IMR-90 (cell line): ENCODE data around the gene TPCN1. TPM values are rescaled to one million over a fixed set of nuclear protein-coding genes. Genes with fewer than 3 reads are reported as not detected.

Experiments used
- ATAC-seq: fragments of 200-7000 bp; cut with Tn5 transposase; 2 replicates; pipeline ENCODE4 v1.9.1; 2020; ENCODE audit warnings: low read depth, mild to moderate bottlenecking, moderate library complexity
- BruUV-seq: library from RNA; stranded (reverse); fragments of 400-500 nt; replicated peaks from 2 replicates; lab custom pipeline; 2021; lab: Mats Ljungman, UMichigan
- CTCF ChIA-PET: fragments of 300-600 bp; formaldehyde crosslinking; extraction: SDS; loops from one replicate; lab custom pipeline; 2021; ENCODE audit warnings: antibody characterized with exemption; lab: Yijun Ruan, JAX
- POLR2A ChIA-PET: fragments of 300-600 bp; sonication (Branson Sonifier 250); formaldehyde crosslinking; loops from one replicate; lab custom pipeline; 2022; ENCODE audit warnings: antibody characterized with exemption; ENCODE audit not compliant: unreplicated experiment; lab: Charles Lee
- DNase-seq: peaks from one replicate; pipeline ENCODE4 v3.0.0; 2013
- H2AFZ ChIP-seq: replicated peaks from 2 replicates; pipeline ENCODE3; 2013; ENCODE audit warnings: low read length, mild to moderate bottlenecking; ENCODE audit not compliant: poor library complexity
- H2AK5ac ChIP-seq: 2 replicates; pipeline ENCODE4 v1.6.1; 2013; ENCODE audit warnings: low read depth, low read length, inconsistent platforms
- H2AK9ac ChIP-seq: replicated peaks from 2 replicates; pipeline ENCODE3; 2013; ENCODE audit warnings: mild to moderate bottlenecking, low read depth, low read length, moderate library complexity; ENCODE audit not compliant: poor library complexity
- H2BK120ac ChIP-seq: 2 replicates; pipeline ENCODE4 v1.6.1; 2013; ENCODE audit warnings: low read depth, low read length, inconsistent platforms
- H2BK15ac ChIP-seq: 3 replicates; pipeline ENCODE4 v1.6.1; 2013; ENCODE audit warnings: low read depth, low read length, inconsistent platforms
- H2BK20ac ChIP-seq: 2 replicates; pipeline ENCODE4 v1.6.1; 2013; ENCODE audit warnings: low read depth, mild to moderate bottlenecking, inconsistent platforms, low read length, moderate library complexity
- H2BK5ac ChIP-seq: 2 replicates; pipeline ENCODE4 v1.6.1; 2013; ENCODE audit warnings: mild to moderate bottlenecking, low read depth, low read length, inconsistent platforms; ENCODE audit not compliant: poor library complexity, severe bottlenecking
- H3K14ac ChIP-seq: replicated peaks from 2 replicates; pipeline ENCODE4 v1.6.1; 2013; ENCODE audit warnings: low read depth, low read length, inconsistent platforms
- H3K18ac ChIP-seq: 2 replicates; pipeline ENCODE4 v1.6.1; 2013; ENCODE audit warnings: low read depth, low read length, control low read depth
- H3K23ac ChIP-seq: 2 replicates; pipeline ENCODE4 v1.6.1; 2013; ENCODE audit warnings: low read depth, low read length, inconsistent platforms
- H3K27ac ChIP-seq: 2 replicates; pipeline ENCODE4 v1.5.1; 2013; ENCODE audit warnings: mild to moderate bottlenecking, control low read depth, low read length; ENCODE audit not compliant: insufficient read depth
- H3K27me3 ChIP-seq: 2 replicates; pipeline ENCODE4 v1.6.1; 2013; ENCODE audit warnings: low read length; ENCODE audit not compliant: control insufficient read depth, insufficient read depth
- H3K36me3 ChIP-seq: 2 replicates; pipeline ENCODE4 v1.6.1; 2013; ENCODE audit warnings: low read length, mixed read lengths; ENCODE audit not compliant: control insufficient read depth, insufficient read depth
- H3K4ac ChIP-seq: 2 replicates; pipeline ENCODE4 v1.6.1; 2013; ENCODE audit warnings: low read depth, low read length, inconsistent platforms
- H3K4me1 ChIP-seq: 2 replicates; pipeline ENCODE4 v1.6.1; 2013; ENCODE audit warnings: low read length, mixed read lengths; ENCODE audit not compliant: control insufficient read depth, insufficient read depth
- H3K4me2 ChIP-seq: 2 replicates; pipeline ENCODE4 v1.6.1; 2013; ENCODE audit warnings: low read depth, mild to moderate bottlenecking, control low read depth, low read length, moderate library complexity
- H3K4me3 ChIP-seq: 2 replicates; pipeline ENCODE4 v1.5.1; 2013; ENCODE audit warnings: low read depth, mild to moderate bottlenecking, control low read depth, low read length, moderate library complexity; ENCODE audit not compliant: insufficient read depth
- H3K56ac ChIP-seq: 2 replicates; pipeline ENCODE4 v1.6.1; 2013; ENCODE audit warnings: low read length, inconsistent platforms; ENCODE audit not compliant: insufficient read depth; ENCODE audit errors: extremely low read depth
- H3K79me1 ChIP-seq, 2 experiments: 2 replicates each; pipeline ENCODE4 v1.6.1; 2013; ENCODE audit warnings: low read length in 2 of 2, inconsistent platforms in 1 of 2, low read depth in 1 of 2
- H3K9ac ChIP-seq: 2 replicates; pipeline ENCODE4 v1.6.1; 2013; ENCODE audit warnings: low read depth, low read length, control low read depth
- H3K9me1 ChIP-seq: 2 replicates; pipeline ENCODE4 v1.6.1; 2013; ENCODE audit warnings: low read length, inconsistent platforms; ENCODE audit not compliant: insufficient read depth
- H3K9me3 ChIP-seq: 2 replicates; pipeline ENCODE4 v1.6.1; 2013; ENCODE audit warnings: low read length; ENCODE audit not compliant: control insufficient read depth, insufficient read depth
- H4K20me1 ChIP-seq: 2 replicates; pipeline ENCODE4 v1.6.1; 2013; ENCODE audit warnings: low read length, inconsistent platforms; ENCODE audit not compliant: insufficient read depth
- H4K5ac ChIP-seq: 2 replicates; pipeline ENCODE4 v1.6.1; 2013; ENCODE audit warnings: mild to moderate bottlenecking, low read depth, low read length, control low read depth
- H4K8ac ChIP-seq, 2 experiments: 2 replicates each; pipeline ENCODE4 v1.6.1; 2013; ENCODE audit warnings: low read depth in 2 of 2, low read length in 2 of 2, control low read depth in 1 of 2, inconsistent platforms in 1 of 2
- H4K91ac ChIP-seq: 2 replicates; pipeline ENCODE4 v1.6.1; 2013; ENCODE audit warnings: low read depth, low read length, inconsistent platforms; ENCODE audit not compliant: insufficient read depth
- CHD1 ChIP-seq: IDR thresholded peaks from 2 replicates; pipeline ENCODE4 v1.6.1; 2012; ENCODE audit warnings: low read depth, low read length, improper control_type of control experiment
- MXI1 ChIP-seq: IDR thresholded peaks from 2 replicates; pipeline ENCODE4 v1.6.1; 2012; ENCODE audit warnings: low read depth, mild to moderate bottlenecking, low read length, moderate library complexity, borderline replicate concordance
- NFE2L2 ChIP-seq: fragments of 150-350 bp; IDR thresholded peaks from 2 replicates; pipeline ENCODE4 v1.6.1; 2016; ENCODE audit warnings: low read depth, mild to moderate bottlenecking, low read length
- POLR2A ChIP-seq: IDR thresholded peaks from 2 replicates; pipeline ENCODE4 v1.6.1; 2012; ENCODE audit warnings: mild to moderate bottlenecking, low read depth, low read length
- RCOR1 ChIP-seq: IDR thresholded peaks from 2 replicates; pipeline ENCODE4 v1.6.1; 2012; ENCODE audit warnings: mild to moderate bottlenecking, low read length, improper control_type of control experiment; ENCODE audit not compliant: insufficient replicate concordance
- RFX5 ChIP-seq: IDR thresholded peaks from 2 replicates; pipeline ENCODE4 v1.8.0; 2012; ENCODE audit warnings: low read depth, mild to moderate bottlenecking, low read length, moderate library complexity
- WGBS, 2 experiments: methylation state at CpG; one replicate each; pipeline versions ENCODE4 v1.1.5 to v1.1.7; 2013; ENCODE audit warnings: missing lambda C conversion rate in 2 of 2; ENCODE audit not compliant: insufficient read length in 1 of 2; ENCODE audit errors: extremely low coverage in 2 of 2; 5-methylcytosine and 5-hydroxymethylcytosine counted together
- dilution Hi-C: fragments of 300-500 bp; cut with HindIII; formaldehyde crosslinking; loops from one replicate; pipeline ENCODE4 v1.14.3; 2018; ENCODE audit warnings: low sequenced_read_pairs; ENCODE audit not compliant: unreplicated experiment
- in situ Hi-C: fragments of 300-500 bp; cut with MboI; formaldehyde crosslinking; loops from 3 replicates; pipeline ENCODE4 v1.14.3; 2019; ENCODE audit warnings: low sequenced_read_pairs, inconsistent platforms, mixed read lengths
- intact Hi-C: fragments of 100-400 bp; cut with micrococcal nuclease; formaldehyde crosslinking; loops from 2 replicates; pipeline ENCODE4 v1.10.0; 2022
- polyA plus RNA-seq, 3 experiments: library from polyadenylated mRNA; depleted of rRNA; stranded (reverse); fragments of >200 nt; gene quantifications; 2 replicates each; pipeline ENCODE4 v1.2.3, GENCODE V29; 2012; ENCODE audit warnings: low replicate concordance in 1 of 3
- total RNA-seq: library from RNA; depleted of rRNA; stranded (reverse); fragments of >200 nt; gene quantifications from 2 replicates; pipeline ENCODE4 v1.2.3, GENCODE V29; 2012
- TF ChIP-seq, protein P1 (sequence below): fragments of 150-350 bp; IDR thresholded peaks from 2 replicates; pipeline ENCODE4 v1.6.1; 2016; ENCODE audit warnings: low read depth, mild to moderate bottlenecking, low read length, moderate library complexity, borderline replicate concordance

Gene TPCN1
- total and polyA plus RNA-seq, 2 of the 4 experiments (the other 2 are of a cell fraction) = 2.0 to 13.2 TPM

DNA sequence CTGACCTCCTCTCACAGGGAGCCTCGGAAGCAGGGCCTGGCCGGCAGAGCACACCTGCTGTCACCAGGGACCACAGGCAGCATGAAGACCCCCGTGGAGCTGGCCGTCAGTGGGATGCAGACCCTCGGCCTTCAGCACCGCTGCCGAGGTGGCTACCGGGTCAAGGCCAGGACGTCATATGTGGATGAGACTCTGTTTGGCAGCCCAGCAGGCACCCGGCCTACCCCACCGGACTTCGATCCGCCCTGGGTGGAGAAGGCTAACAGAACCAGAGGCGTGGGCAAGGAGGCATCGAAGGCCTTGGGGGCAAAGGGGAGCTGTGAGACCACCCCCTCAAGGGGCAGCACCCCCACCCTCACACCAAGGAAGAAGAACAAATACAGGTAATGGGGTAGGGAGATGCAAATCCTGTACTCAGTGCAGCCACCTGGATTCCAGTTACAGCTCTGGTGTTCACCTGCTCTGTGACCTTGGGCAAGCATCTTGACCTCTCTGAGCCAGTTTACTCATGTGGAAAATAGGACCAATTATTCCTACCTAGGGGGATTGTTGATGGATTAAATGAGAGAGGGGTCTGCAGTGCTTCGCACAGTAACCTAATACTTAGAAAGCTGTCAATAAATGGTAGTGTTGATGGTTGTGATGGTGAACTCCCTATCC, 34.5 kb upstream of the TPCN1 start:
- Histone ChIP-seq H3K27ac (no peak overlapping the region), H3K4ac (no peak overlapping the region), H2BK5ac (no peak overlapping the region), H2AFZ (peak overlapping the region; percentile 49), H3K4me2 (no peak overlapping the region; the same call in 1 of the 2 replicates), H3K14ac (no peak overlapping the region), H4K8ac (no peak overlapping the region), H4K20me1 (no peaks in the 10 kb centered on the region; the same call in 1 of the 2 replicates), H3K36me3 (peaks cover 11% of the 10 kb centered on the region), H3K23ac (no peak overlapping the region), H2BK120ac (no peak overlapping the region), H3K9me1 (no peaks in the 10 kb centered on the region), H2AK9ac (no peak overlapping the region), H3K27me3 (no peaks in the 10 kb centered on the region), H3K4me1 (peaks cover 5% of the 10 kb centered on the region; the same call in 1 of the 2 replicates), H4K91ac (no peak overlapping the region), H2BK20ac (no peak overlapping the region), H3K56ac (no peak overlapping the region), H3K9me3 (no peaks in the 10 kb centered on the region), H2AK5ac (peak overlapping the region; percentile 56; the same call in 1 of the 2 replicates), H3K79me1 (peaks cover 31 to 51% of the 10 kb centered on the region in 2 experiments), H3K9ac (no peak overlapping the region), H3K18ac (no peak overlapping the region), H3K4me3 (no peak overlapping the region), H4K5ac (no peak overlapping the region), H2BK15ac (no peak overlapping the region; the same call in 2 of the 3 replicates)
- no peak for TF ChIP-seq RFX5
- TF ChIP-seq POLR2A = no peak
- no peak for TF ChIP-seq CHD1
- no peak for TF ChIP-seq MXI1
- TF ChIP-seq RCOR1 = no peak
- no peak for TF ChIP-seq NFE2L2
- TF ChIP-seq, protein P1, sequence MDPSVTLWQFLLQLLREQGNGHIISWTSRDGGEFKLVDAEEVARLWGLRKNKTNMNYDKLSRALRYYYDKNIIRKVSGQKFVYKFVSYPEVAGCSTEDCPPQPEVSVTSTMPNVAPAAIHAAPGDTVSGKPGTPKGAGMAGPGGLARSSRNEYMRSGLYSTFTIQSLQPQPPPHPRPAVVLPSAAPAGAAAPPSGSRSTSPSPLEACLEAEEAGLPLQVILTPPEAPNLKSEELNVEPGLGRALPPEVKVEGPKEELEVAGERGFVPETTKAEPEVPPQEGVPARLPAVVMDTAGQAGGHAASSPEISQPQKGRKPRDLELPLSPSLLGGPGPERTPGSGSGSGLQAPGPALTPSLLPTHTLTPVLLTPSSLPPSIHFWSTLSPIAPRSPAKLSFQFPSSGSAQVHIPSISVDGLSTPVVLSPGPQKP = no peak
- no peak for ATAC-seq
- DNase-seq = no peak
- dilution Hi-C loops (no loop called here), in situ Hi-C loops (loop anchor here (25.0 kb wide), 1 partner anchor 1226 kb away; the partner anchor contains the start of gene TBX5), intact Hi-C loops (no loop called here)
- no TSS peak for BruUV-seq
- POLR2A ChIA-PET = no interaction called here
- 80% methylated on average over 4 of the region's 16 CpGs; no CpG with 5 or more reads in 1 of the 2 experiments for WGBS, 2 experiments
- CTCF ChIA-PET = interaction anchor here (0.5 kb wide), 1 partner anchor 1131 kb away, joined by 5 read pairs; no protein-coding TSS in a partner anchor
